GM12874 (cell line): ENCODE data around the gene DISP3.

ENCODE experiments used
- CTCF ChIP-seq: IDR thresholded peaks from 2 replicates; pipeline ENCODE4 v1.5.1; 2011; ENCODE audit warnings: low read depth, mild to moderate bottlenecking, control low read depth, low read length, moderate library complexity; ENCODE audit not compliant: insufficient read depth

The DISP3 gene

GRCh38 chr1:11578004-11578403, 99.0 kb downstream of the DISP3 start:
- TF ChIP-seq CTCF = no peak

- no peak for TF ChIP-seq CTCF
Observed at GRCh38 chr1:11579506-11579905, 100.6 kb downstream of the DISP3 start.

- TF ChIP-seq CTCF = no peak
Observed at GRCh38 chr1:11581445-11581991, 102.6 kb downstream of the DISP3 start.

GRCh38 chr1:11585389-11585788, 106.4 kb downstream of the DISP3 start:
- no peak for TF ChIP-seq CTCF
